Mesenchymal stem cell (in vitro differentiated cells and primary cell): Measurements from ENCODE around the gene PDCL2.
"Not testable (repeated sequence)": the region's sequence is repeated elsewhere in the genome, so short reads cannot be mapped to it uniquely, and the experiment has no call there.

Experiments
- DNase-seq: peaks from one replicate; pipeline ENCODE4 v3.0.0-alpha.2; 2013
- H2AFZ ChIP-seq: one replicate; pipeline ENCODE4 v1.6.1; 2013; ENCODE audit warnings: low read depth, mild to moderate bottlenecking, control low read depth, inconsistent platforms, low read length, moderate library complexity
- H2AK5ac ChIP-seq: 2 replicates; pipeline ENCODE4 v1.6.1; 2013; ENCODE audit warnings: low read length, moderate library complexity, mild to moderate bottlenecking, inconsistent platforms; ENCODE audit not compliant: severe bottlenecking
- H2BK120ac ChIP-seq: one replicate; pipeline ENCODE4 v1.6.1; 2013; ENCODE audit warnings: low read depth, mild to moderate bottlenecking, inconsistent platforms, low read length, moderate library complexity
- H2BK12ac ChIP-seq, 2 experiments: one replicate each; pipeline ENCODE4 v1.6.1; 2013; ENCODE audit warnings: inconsistent platforms in 2 of 2, low read length in 2 of 2, mild to moderate bottlenecking in 2 of 2, moderate library complexity in 2 of 2, control low read depth in 1 of 2
- H2BK15ac ChIP-seq: one replicate; pipeline ENCODE4 v1.6.1; 2013; ENCODE audit warnings: mild to moderate bottlenecking, low read depth, inconsistent platforms; ENCODE audit not compliant: poor library complexity, severe bottlenecking
- H2BK5ac ChIP-seq: 2 replicates; pipeline ENCODE4 v1.6.1; 2013; ENCODE audit warnings: low read depth, mild to moderate bottlenecking, low read length, control low read depth, inconsistent platforms; ENCODE audit not compliant: poor library complexity, severe bottlenecking
- H3K14ac ChIP-seq, 2 experiments: one replicate each; pipeline ENCODE4 v1.6.1; 2013; ENCODE audit warnings: inconsistent platforms in 2 of 2, low read length in 2 of 2, control low read depth in 1 of 2, mild to moderate bottlenecking in 1 of 2, moderate library complexity in 1 of 2
- H3K18ac ChIP-seq, 2 experiments: one replicate each; pipeline ENCODE4 v1.6.1; 2013; ENCODE audit warnings: inconsistent platforms in 2 of 2, low read length in 2 of 2, control low read depth in 1 of 2, low read depth in 1 of 2, mild to moderate bottlenecking in 1 of 2
- H3K23ac ChIP-seq, 2 experiments: one replicate each; pipeline ENCODE4 v1.6.1; 2013; ENCODE audit warnings: inconsistent platforms in 2 of 2, low read length in 2 of 2, mild to moderate bottlenecking in 2 of 2, moderate library complexity in 2 of 2, control low read depth in 1 of 2
- H3K27ac ChIP-seq: 2 replicates; pipeline ENCODE4 v1.5.1; 2013; ENCODE audit warnings: mild to moderate bottlenecking, moderate library complexity, low read length, control low read depth, inconsistent platforms; ENCODE audit not compliant: poor library complexity, severe bottlenecking
- H3K27me3 ChIP-seq, 2 experiments: 2 replicates each; pipeline versions ENCODE4 v1.6.1 to v1.7.0; 2013; ENCODE audit warnings: low read length in 2 of 2, mild to moderate bottlenecking in 2 of 2, moderate library complexity in 2 of 2, control low read depth in 1 of 2, inconsistent platforms in 1 of 2; ENCODE audit not compliant: control insufficient read depth in 1 of 2, insufficient read depth in 1 of 2
- H3K36me3 ChIP-seq, 2 experiments: 2 replicates each; pipeline versions ENCODE4 v1.6.1 to v1.7.0; 2013; ENCODE audit warnings: low read length in 2 of 2, control low read depth in 1 of 2, inconsistent platforms in 1 of 2, low read depth in 1 of 2, mild to moderate bottlenecking in 1 of 2; ENCODE audit not compliant: insufficient read depth in 2 of 2, control insufficient read depth in 1 of 2
- H3K4ac ChIP-seq, 2 experiments: one replicate each; pipeline ENCODE4 v1.6.1; 2013; ENCODE audit warnings: inconsistent platforms in 2 of 2, low read length in 2 of 2, mild to moderate bottlenecking in 2 of 2, moderate library complexity in 2 of 2, control low read depth in 1 of 2, low read depth in 1 of 2
- H3K4me1 ChIP-seq: 2 replicates; pipeline ENCODE4 v1.6.1; 2013; ENCODE audit warnings: low read depth, low read length, control low read depth; ENCODE audit not compliant: control insufficient read depth, insufficient read depth
- H3K4me2 ChIP-seq: 2 replicates; pipeline ENCODE4 v1.6.1; 2013; ENCODE audit warnings: low read length, mild to moderate bottlenecking, inconsistent platforms; ENCODE audit not compliant: poor library complexity, severe bottlenecking
- H3K4me3 ChIP-seq, 2 experiments: 2 replicates each; pipeline versions ENCODE4 v1.5.1 to v1.7.0; 2013; ENCODE audit warnings: low read length in 2 of 2, mild to moderate bottlenecking in 2 of 2, control low read depth in 1 of 2, low read depth in 1 of 2; ENCODE audit not compliant: insufficient read depth in 1 of 2
- H3K79me1 ChIP-seq: replicated peaks from 2 replicates; pipeline ENCODE4 v1.6.1; 2013; ENCODE audit warnings: mild to moderate bottlenecking, control low read depth, low read length, inconsistent platforms; ENCODE audit not compliant: poor library complexity, severe bottlenecking
- H3K9ac ChIP-seq: 2 replicates; pipeline ENCODE4 v1.7.0; 2013; ENCODE audit warnings: mild to moderate bottlenecking, low read length, moderate library complexity
- H3K9me3 ChIP-seq: 2 replicates; pipeline ENCODE4 v1.7.0; 2013; ENCODE audit warnings: mild to moderate bottlenecking, low read length; ENCODE audit not compliant: control insufficient read depth
- H4K8ac ChIP-seq: one replicate; pipeline ENCODE4 v1.6.1; 2013; ENCODE audit warnings: inconsistent platforms, mild to moderate bottlenecking, low read length, moderate library complexity
- H4K91ac ChIP-seq: one replicate; pipeline ENCODE4 v1.6.1; 2013; ENCODE audit warnings: mild to moderate bottlenecking, low read length, inconsistent platforms
- WGBS: methylation state at CpG from one replicate; pipeline ENCODE4 v1.1.7; 2013; ENCODE audit warnings: mixed read lengths; 5-methylcytosine and 5-hydroxymethylcytosine counted together

PDCL2 gene

DNA sequence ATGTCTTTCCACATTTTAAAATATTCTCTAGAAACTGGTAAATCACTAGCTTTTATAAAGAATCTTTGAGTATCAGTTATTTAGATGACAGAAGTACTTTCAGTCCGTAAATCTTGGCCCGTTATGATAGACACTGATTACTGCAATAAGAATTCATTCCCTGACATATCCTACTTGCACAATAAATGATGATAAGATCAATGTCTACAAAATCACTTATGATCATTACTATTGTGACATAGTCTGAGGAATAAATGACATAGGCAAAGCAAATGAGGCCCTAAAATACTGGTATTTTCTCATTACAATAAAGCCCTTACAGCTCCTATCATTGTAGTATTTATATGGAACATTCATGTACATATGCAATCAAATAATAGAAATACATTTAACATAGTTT, 6.6 kb upstream of the PDCL2 start:
- Histone ChIP-seq H3K27ac (no peak overlapping the region), H3K79me1 (no peaks in the 10 kb centered on the region), H4K91ac (no peak overlapping the region), H3K9ac (no peak overlapping the region), H2BK15ac (no peak overlapping the region), H3K4me2 (no peak overlapping the region), H2BK5ac (no peak overlapping the region), H2AK5ac (no peak overlapping the region), H2BK12ac (no peak overlapping the region), H3K14ac (no peak overlapping the region), H3K23ac (no peak overlapping the region), H4K8ac (no peak overlapping the region), H3K36me3 (no peaks in the 10 kb centered on the region), H3K4ac (no peak overlapping the region), H3K4me1 (no peaks in the 10 kb centered on the region), H3K9me3 (no peaks in the 10 kb centered on the region), H2AFZ (no peak overlapping the region), H3K18ac (no peak overlapping the region), H3K4me3 (no peak overlapping the region), H3K27me3 (no peaks in the 10 kb centered on the region), H2BK120ac (no peak overlapping the region)
- no CpG with 5 or more reads among the region's 2 CpGs for WGBS
- no peak for DNase-seq

DNA sequence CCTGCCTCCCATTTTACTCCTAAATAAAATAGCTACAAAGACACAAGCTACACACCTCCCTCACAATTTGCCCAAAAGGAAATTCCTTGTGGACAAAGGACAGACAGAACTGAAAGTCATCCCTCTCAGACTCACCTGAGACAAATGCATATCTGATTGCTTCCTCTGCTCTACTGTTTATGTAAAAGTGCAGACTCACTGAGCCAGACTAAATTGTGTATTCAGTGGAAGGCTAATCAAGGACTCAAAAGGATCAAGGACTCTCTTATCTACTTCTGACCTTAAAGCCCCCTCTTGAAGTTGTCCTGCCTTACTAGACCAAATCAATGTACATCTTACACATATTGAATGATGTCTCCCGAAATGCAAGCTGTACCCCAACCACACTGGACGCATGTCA, 3.9 kb downstream of the PDCL2 start:
- H2BK12ac ChIP-seq, result no peak overlapping the region
- no peak overlapping the region for H3K9ac ChIP-seq
- no peaks in the 10 kb centered on the region for H3K36me3 ChIP-seq
- H3K9me3 ChIP-seq, result peaks cover 9% of the 10 kb centered on the region
- no peaks in the 10 kb centered on the region for H3K79me1 ChIP-seq
- H2BK15ac ChIP-seq, result no peak overlapping the region
- no peak for DNase-seq
- H3K27me3 ChIP-seq, result no peaks in the 10 kb centered on the region
- no peak overlapping the region for H2BK120ac ChIP-seq
- H3K4me1 ChIP-seq, result no peaks in the 10 kb centered on the region
- no peak overlapping the region for H4K8ac ChIP-seq
- no peak overlapping the region for H3K27ac ChIP-seq
- H4K91ac ChIP-seq, result no peak overlapping the region
- no peak overlapping the region for H3K14ac ChIP-seq
- H2BK5ac ChIP-seq, result no peak overlapping the region
- no peak overlapping the region for H2AFZ ChIP-seq
- no peak overlapping the region for H3K4me3 ChIP-seq
- H3K18ac ChIP-seq, result no peak overlapping the region
- no peak overlapping the region for H3K23ac ChIP-seq
- H3K4me2 ChIP-seq, result no peak overlapping the region
- H3K4ac ChIP-seq, result no peak overlapping the region
- WGBS, result 84% methylated on average over 2 of the region's 2 CpGs
- no peak overlapping the region for H2AK5ac ChIP-seq

DNA sequence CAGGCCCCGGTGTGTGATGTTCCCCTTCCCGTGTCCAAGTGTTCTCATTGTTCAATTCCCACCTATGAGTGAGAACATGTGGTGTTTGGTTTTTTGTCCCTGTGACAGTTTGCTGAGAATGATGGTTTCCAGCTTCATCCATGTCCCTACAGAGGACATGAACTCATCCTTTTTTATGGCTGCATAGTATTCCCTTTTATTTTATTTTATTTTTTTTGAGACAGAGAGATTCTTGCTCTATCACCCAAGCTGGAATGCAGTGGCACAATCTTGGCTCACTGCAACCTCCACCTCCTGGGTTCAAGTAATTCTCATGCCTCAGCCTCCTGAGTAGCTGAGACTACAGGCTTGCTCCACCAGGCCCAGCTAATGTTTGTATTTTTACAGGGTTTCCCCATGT, 9.3 kb downstream of the PDCL2 start:
- not testable (repeated sequence) for H2AK5ac ChIP-seq, H3K27ac ChIP-seq, H3K9ac ChIP-seq, H2BK120ac ChIP-seq, H3K23ac ChIP-seq, H3K18ac ChIP-seq, H3K79me1 ChIP-seq, H3K4me2 ChIP-seq, H2BK5ac ChIP-seq, H4K91ac ChIP-seq, H3K36me3 ChIP-seq, H3K14ac ChIP-seq, H3K4ac ChIP-seq, H3K4me3 ChIP-seq, H3K4me1 ChIP-seq, DNase-seq, H2BK15ac ChIP-seq, H2AFZ ChIP-seq, H2BK12ac ChIP-seq, H4K8ac ChIP-seq, H3K27me3 ChIP-seq
- H3K9me3 ChIP-seq, result peaks cover 11% of the 10 kb centered on the region
- no CpG with 5 or more reads among the region's 2 CpGs for WGBS

DNA sequence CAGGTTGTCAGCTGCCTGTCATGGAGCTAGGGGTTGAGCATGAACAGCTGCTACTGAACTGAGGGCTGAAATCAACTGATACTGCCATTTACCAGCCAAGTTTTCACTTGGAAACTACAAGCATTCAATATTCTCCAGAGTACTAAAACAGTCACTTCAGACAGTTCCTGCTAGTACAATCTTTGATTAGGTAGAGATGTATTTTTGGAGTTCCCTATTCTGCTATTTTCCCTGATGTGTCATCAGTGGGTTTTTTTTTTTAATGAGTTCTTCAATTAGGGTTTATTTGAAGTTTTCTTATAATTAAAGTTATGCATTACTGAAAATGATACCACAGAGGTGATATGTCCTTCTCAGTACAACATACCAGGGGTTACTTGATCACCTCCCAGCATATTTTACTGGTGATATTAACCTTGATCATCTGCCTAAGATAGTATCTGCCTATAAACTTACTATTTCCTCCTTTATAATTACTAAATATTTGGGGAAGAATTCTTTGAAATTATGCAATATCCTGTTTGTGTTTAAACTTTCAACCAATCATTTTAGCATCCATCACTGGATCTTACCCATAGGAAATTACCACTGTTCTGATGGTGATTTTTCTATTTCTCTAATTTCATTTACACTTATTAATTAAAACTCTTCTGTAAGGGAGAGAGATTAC, 13.6 kb downstream of the PDCL2 start:
- Histone ChIP-seq H2AK5ac (no peak overlapping the region), H3K36me3 (no peaks in the 10 kb centered on the region), H3K14ac (no peak overlapping the region), H3K4ac (no peak overlapping the region), H3K9me3 (peaks cover 41% of the 10 kb centered on the region), H2BK5ac (no peak overlapping the region), H2BK15ac (no peak overlapping the region), H3K4me3 (no peak overlapping the region), H3K4me1 (no peaks in the 10 kb centered on the region), H4K91ac (no peak overlapping the region), H3K23ac (no peak overlapping the region), H3K9ac (no peak overlapping the region), H3K27me3 (no peaks in the 10 kb centered on the region), H3K79me1 (no peaks in the 10 kb centered on the region), H2AFZ (no peak overlapping the region), H2BK120ac (no peak overlapping the region), H4K8ac (no peak overlapping the region), H3K18ac (no peak overlapping the region), H2BK12ac (no peak overlapping the region), H3K4me2 (no peak overlapping the region), H3K27ac (no peak overlapping the region)
- no peak for DNase-seq
